Germinal center (tissue), 1 donor: ENCODE data around the gene WDR54.
"Not testable (repeated sequence)": the region's sequence is repeated elsewhere in the genome, so short reads cannot be mapped to it uniquely, and the experiment has no call there.

Experiments
- DNase-seq: peaks from one replicate; pipeline ENCODE4 v3.0.0; 2012; ENCODE audit warnings: mixed read lengths, low spot score

Gene WDR54

GRCh38 chr2:74457129-74457548 lies 35.6 kb downstream of the WDR54 start:
- no peak for DNase-seq

GRCh38 chr2:74457549-74458131 lies 36.1 kb downstream of the WDR54 start:
- peak; percentile 84 for DNase-seq

- DNase-seq = peak; percentile 98
Measured at GRCh38 chr2:74458132-74458937, 36.8 kb downstream of the WDR54 start, which contains the start of gene WBP1. Gene WBP1 (plus strand): TSS chr2:74458438. CDS start chr2:74458603, 165 bp downstream.

- DNase-seq = no peak
Measured at GRCh38 chr2:74458938-74459363, 37.4 kb downstream of the WDR54 start.

- DNase-seq = not testable (repeated sequence)
Measured at GRCh38 chr2:74459503-74460118, 38.1 kb downstream of the WDR54 start.

- not testable (repeated sequence) for DNase-seq
Measured at GRCh38 chr2:74460187-74460586, 38.7 kb downstream of the WDR54 start.

GRCh38 chr2:74461187-74462053 lies 39.9 kb downstream of the WDR54 start:
- no peak for DNase-seq

- no peak for DNase-seq
Measured at GRCh38 chr2:74462054-74462785, 40.7 kb downstream of the WDR54 start.

- DNase-seq = no peak
Measured at GRCh38 chr2:74462786-74463105, 41.2 kb downstream of the WDR54 start.

- DNase-seq = no peak
Measured at GRCh38 chr2:74464406-74464805, 42.9 kb downstream of the WDR54 start.

GRCh38 chr2:74470742-74471141 lies 49.2 kb downstream of the WDR54 start:
- DNase-seq = not testable (repeated sequence)

GRCh38 chr2:74471332-74472065 lies 50.0 kb downstream of the WDR54 start:
- DNase-seq = no peak

- peak; percentile 78 for DNase-seq
Measured at GRCh38 chr2:74472086-74472944, 50.8 kb downstream of the WDR54 start, which contains the start of gene MRPL53. Gene MRPL53 (minus strand): TSS chr2:74472680. CDS start chr2:74472660, 20 bp downstream.

- no peak for DNase-seq
Measured at GRCh38 chr2:74472945-74473258, 51.4 kb downstream of the WDR54 start.

GRCh38 chr2:74474481-74474880 lies 53.0 kb downstream of the WDR54 start:
- no peak for DNase-seq

- DNase-seq = no peak
Measured at GRCh38 chr2:74474899-74475298, 53.4 kb downstream of the WDR54 start.
